NAMALWA (cell line): ENCODE results near the gene EEPD1.

Source experiments
- DNase-seq: peaks from one replicate; pipeline ENCODE4 v3.0.0-alpha.2; 2015; ENCODE audit warnings: low spot score

The EEPD1 gene

GRCh38 chr7:36155811-36156361 is 2.8 kb downstream of the EEPD1 start:
- peak; percentile 30 for DNase-seq

GRCh38 chr7:36157527-36158320 is 4.7 kb downstream of the EEPD1 start:
- no peak for DNase-seq

GRCh38 chr7:36158321-36158605 is 5.2 kb downstream of the EEPD1 start:
- DNase-seq, result no peak

GRCh38 chr7:36159618-36160017 is 6.6 kb downstream of the EEPD1 start:
- no peak for DNase-seq

- DNase-seq, result no peak
Observed at GRCh38 chr7:36160313-36160712, 7.3 kb downstream of the EEPD1 start.

- DNase-seq, result no peak
Observed at GRCh38 chr7:36161996-36162395, 8.9 kb downstream of the EEPD1 start.

GRCh38 chr7:36165059-36165458 is 12.0 kb downstream of the EEPD1 start:
- DNase-seq, result no peak

- no peak for DNase-seq
Observed at GRCh38 chr7:36165802-36166201, 12.7 kb downstream of the EEPD1 start.

GRCh38 chr7:36167403-36168050 is 14.5 kb downstream of the EEPD1 start:
- no peak for DNase-seq

GRCh38 chr7:36171503-36171902 is 18.4 kb downstream of the EEPD1 start:
- no peak for DNase-seq

- no peak for DNase-seq
Observed at GRCh38 chr7:36175886-36176285, 22.8 kb downstream of the EEPD1 start.

GRCh38 chr7:36176697-36177096 is 23.6 kb downstream of the EEPD1 start:
- DNase-seq, result no peak

GRCh38 chr7:36180121-36180520 is 27.1 kb downstream of the EEPD1 start:
- DNase-seq, result no peak

GRCh38 chr7:36181668-36182067 is 28.6 kb downstream of the EEPD1 start:
- no peak for DNase-seq

- no peak for DNase-seq
Observed at GRCh38 chr7:36182854-36183604, 30.0 kb downstream of the EEPD1 start.

GRCh38 chr7:36185092-36185491 is 32.0 kb downstream of the EEPD1 start:
- DNase-seq, result no peak

- DNase-seq, result no peak
Observed at GRCh38 chr7:36185756-36186155, 32.7 kb downstream of the EEPD1 start.

GRCh38 chr7:36186359-36187121 is 33.5 kb downstream of the EEPD1 start:
- no peak for DNase-seq

- no peak for DNase-seq
Observed at GRCh38 chr7:36188266-36188665, 35.2 kb downstream of the EEPD1 start.

- DNase-seq, result no peak
Observed at GRCh38 chr7:36188906-36189305, 35.9 kb downstream of the EEPD1 start.

- DNase-seq, result peak; percentile 33
Observed at GRCh38 chr7:36190447-36191291, 37.6 kb downstream of the EEPD1 start.
